Activated naive CD8-positive, alpha-beta T cell treated with anti-CD3 and anti-CD28 coated beads, Interleukin-2, amount 50 U/mL, for 16 hours (primary cell): ENCODE measurements around the gene SAXO2.
"Not testable (repeated sequence)": the region's sequence is repeated elsewhere in the genome, so short reads cannot be mapped to it uniquely, and the experiment has no call there.

Experiments used
- DNase-seq: peaks from one replicate; pipeline ENCODE4 v3.0.0-alpha.2; 2020; ENCODE audit warnings: low read depth, low spot score

SAXO2 gene

DNA sequence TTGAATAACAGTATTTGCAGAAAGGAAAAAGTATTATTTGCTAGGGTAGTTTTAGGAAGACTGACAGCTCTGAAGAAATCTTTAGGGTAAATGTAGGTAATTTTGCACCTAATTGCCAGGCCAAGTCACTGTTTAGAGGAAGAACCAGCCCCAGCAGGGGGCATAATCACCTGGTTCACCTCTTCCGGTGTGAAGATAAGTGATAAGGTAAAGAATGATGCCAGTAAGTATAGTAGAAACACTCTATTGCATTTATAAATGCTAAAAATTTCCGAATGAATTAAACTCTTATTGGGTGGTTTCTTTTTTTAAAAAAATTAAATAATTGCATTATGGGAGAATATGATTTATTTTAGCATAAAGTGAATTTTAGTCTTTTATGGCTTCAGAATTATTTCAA, 21.8 kb downstream of the SAXO2 start:
- not testable (repeated sequence) for DNase-seq

DNA sequence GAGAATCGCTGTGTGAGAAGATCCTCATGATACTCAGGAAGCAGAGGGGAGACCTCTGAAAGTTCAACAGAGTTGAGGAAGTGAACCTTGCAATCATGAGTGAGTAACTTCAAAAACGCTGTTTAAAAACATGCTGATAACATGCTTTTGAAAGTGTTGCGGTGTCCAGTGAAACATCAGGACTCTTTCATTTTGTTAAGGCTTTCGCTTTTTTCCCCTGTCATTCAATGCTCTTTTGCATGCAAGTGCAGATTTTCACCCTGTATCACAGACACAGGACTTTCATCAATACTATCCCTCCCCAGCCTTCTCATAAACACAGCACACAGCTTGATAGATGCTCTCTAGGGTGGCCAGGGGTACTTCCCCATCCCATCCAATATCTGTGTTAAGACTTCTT, 23.9 kb downstream of the SAXO2 start:
- DNase-seq: not testable (repeated sequence)

- DNase-seq: not testable (repeated sequence)
These were observed 25.6 kb downstream of the SAXO2 start for GRCh38 chr15:82288202-82288601.

GRCh38 chr15:82292271-82292670, 29.7 kb downstream of the SAXO2 start:
- DNase-seq: no peak

- no peak for DNase-seq
These were observed 31.6 kb downstream of the SAXO2 start for GRCh38 chr15:82294061-82294690.

DNA sequence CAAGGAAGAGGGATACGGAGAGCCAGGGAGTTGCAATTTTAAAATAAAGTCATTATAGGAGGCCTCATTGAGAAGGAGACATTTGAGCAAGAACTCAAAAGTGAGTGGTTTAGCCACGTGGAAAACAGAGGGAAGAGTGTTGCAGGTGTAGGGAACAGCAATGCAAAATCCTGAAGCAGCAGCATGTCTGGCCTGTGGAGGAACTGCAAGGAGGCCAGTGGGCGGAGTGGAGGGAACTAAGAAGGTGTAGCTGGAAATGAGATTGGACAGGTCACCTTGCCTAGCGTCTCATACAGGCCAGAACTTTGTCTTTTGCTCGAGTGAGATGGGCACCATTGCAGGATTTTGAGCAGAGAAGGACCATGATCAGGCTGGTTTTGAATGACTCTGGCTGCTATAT, 34.9 kb downstream of the SAXO2 start:
- no peak for DNase-seq

GRCh38 chr15:82298032-82298431, 35.4 kb downstream of the SAXO2 start:
- DNase-seq: no peak

DNA sequence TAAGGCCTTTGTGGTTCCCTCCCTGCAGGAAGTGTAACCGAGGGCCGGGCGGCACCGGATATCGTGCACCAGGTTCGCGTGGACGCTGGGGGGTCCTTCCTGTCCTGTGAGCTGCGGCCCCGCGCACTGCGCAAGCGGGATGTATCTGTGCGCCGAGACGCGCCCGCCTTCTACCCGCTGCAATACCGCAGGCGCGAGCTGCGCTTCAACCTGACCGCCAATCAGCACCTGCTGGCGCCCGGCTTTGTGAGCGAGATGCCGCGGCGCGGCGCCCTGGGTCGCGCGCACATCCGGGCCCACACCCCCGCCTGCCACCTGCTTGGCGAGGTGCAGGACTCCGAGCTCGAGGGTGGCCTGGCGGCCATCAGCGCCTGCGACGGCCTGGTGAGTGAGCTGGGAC, 35.9 kb downstream of the SAXO2 start:
- peak; percentile 14 for DNase-seq

DNA sequence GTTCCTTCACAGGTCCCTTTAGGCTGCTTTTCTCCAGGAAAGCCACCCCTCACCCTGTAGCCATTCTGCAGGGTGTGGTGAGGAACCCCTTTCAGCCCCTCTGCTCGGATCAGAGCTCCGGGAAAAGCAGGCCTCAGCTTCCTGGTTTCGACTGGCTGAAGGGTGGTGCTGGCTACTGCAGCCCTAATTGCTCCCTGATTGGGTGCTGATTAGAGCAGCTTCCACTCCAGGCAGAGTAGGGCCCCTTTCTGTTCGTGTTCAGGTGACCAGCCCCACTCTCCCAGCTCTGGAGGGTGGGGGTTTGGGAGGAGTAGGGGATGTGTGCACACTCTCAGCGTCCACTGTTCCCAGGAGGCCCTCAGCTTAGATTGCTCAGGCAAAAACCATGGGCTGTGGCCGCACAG, 36.9 kb downstream of the SAXO2 start:
- not testable (repeated sequence) for DNase-seq

DNA sequence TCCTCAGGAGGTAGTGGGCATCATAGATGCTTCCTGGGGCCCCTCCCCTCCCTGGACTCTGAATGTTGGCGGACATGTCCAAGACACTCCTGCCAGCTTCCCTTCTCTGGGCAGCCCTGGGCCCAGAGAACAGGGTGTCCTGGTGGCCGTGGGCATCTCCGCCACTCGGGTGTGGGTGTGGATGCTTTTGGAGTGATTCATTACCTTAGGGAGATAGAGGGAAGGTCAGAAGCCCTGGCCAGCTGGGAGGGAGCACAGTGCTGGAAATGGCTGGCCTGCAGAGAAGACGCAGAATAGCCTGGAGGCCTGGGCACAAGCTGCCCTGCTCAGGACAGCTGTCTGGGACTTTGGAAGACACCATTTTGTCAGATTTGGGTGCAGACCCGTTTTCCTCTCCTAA, 37.7 kb downstream of the SAXO2 start:
- DNase-seq: not testable (repeated sequence)

DNA sequence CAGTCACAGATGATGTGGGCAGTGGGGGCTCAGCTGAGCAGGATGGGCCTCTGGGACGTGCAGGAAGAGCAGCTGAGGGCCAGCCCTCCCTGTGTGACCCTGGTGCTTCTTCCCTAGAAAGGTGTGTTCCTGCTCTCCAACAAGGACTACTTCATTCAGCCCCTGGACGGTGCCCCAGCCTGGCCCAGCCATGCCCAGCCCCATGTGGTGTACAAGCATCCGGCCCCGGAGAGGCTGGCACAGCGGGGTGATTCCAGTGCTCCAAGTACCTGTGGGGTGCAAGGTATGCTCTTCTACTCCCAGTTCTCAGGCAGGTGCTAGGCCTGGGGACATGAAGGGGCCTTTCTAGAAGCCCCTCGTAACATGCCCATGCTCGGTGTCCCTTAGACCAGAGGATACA, 38.3 kb downstream of the SAXO2 start:
- no peak for DNase-seq

GRCh38 chr15:82301296-82302016, 38.8 kb downstream of the SAXO2 start:
- no peak for DNase-seq

GRCh38 chr15:82303956-82304777, 41.5 kb downstream of the SAXO2 start:
- no peak for DNase-seq

GRCh38 chr15:82304778-82305090, 42.1 kb downstream of the SAXO2 start:
- no peak for DNase-seq

DNA sequence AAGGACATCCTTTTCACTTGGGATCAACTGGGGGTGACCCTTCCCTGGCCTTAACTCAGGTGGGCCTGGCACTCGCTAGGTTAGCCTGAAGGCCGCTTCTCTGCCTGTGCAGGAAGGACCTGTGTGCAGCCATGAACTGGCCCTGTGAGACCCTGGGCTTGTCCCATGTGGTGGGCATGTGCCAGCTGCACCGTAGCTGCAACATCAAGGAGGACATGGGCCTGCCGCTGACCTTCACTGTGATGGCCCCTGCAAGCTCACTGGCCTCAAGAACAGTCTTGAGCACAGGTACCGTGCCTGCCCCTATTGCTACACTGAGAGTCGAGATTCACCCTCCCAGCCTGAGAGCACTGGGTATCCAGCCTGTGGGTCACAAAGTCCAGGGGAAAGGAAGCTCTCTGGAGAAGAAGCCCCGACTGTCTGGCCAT, 43.0 kb downstream of the SAXO2 start:
- DNase-seq: no peak

DNA sequence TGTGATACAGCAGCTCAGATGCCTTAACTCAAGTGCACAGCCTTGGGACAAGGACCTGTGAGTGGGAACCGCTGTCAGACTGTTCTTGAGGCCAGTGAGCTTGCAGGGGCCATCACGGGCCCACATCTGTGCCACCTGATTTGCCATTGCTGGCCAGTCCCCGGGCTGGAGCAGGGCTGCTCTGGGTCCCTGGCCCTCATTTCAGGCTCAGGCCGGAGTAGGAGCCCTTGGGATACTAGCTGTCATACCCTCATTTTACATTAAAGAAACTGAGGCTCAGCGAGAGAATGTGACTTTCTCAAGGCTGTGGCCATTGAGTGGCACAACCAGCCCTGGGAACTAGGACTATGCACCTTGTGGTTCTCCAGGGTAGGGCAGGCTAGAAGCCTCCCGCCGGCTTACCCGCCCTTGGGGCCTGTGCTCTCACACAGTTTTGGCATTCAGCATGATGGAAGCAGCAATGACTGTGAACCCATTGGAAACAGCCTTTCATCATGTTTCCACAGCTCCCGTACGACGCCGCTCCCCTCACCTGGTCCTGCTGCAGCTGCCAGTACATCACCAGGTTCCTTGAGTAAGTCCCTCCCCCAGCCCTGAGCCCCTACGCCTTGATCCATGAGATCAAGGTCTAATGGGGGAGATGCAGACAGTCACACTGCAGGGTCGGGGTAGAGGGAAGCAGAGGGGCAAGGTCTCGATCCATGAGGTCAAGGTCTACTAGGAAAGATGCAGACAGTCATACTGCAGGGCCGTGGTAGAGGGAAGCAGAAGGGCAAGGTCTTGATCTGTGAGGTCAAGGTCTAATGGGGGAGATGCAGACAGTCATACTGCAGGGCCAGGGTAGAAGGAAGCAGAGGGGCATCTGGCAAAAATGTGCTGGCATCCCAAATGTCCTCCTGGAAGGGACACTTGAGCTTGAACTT, 44.4 kb downstream of the SAXO2 start:
- DNase-seq: no peak

GRCh38 chr15:82307714-82308081, 45.1 kb downstream of the SAXO2 start:
- DNase-seq: no peak

DNA sequence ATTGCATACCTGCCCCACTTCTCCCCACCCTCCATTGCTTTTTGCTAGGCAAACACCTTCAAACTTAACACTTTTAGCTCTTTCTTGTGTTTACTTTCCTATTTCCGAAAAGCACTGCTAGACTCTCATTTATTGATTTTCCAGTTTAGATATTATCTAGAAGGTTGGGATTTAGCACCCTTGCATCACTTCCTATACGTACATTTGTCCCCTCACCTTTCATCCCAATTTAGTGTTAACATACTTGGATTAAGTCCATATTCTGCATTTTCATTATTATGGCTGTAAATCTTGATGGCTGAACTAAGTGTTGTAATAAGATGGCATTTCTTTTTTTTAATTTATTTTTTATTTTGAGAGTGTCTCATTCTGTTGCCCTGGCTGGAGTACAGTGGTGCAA, 47.2 kb downstream of the SAXO2 start:
- no peak for DNase-seq

DNA sequence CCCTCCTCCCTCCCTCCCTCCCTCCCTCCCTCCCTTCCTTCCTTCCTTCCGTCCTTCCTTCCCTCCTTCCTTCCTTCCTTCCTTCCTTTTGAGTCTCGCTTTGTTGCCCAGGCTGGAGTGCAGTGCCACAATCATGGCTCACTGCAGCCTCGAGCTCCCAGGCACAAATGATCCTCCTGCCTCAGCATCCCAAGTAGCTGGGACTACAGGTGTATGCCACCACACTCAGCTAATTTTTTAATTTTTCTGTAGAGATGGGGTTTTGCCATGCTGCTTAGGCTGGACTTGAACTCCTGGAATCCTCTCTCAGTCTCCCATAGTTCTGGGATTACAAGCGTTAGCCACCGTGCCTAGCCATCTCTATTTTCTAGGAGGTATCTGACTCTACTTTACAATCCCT, 48.7 kb downstream of the SAXO2 start:
- not testable (repeated sequence) for DNase-seq

DNA sequence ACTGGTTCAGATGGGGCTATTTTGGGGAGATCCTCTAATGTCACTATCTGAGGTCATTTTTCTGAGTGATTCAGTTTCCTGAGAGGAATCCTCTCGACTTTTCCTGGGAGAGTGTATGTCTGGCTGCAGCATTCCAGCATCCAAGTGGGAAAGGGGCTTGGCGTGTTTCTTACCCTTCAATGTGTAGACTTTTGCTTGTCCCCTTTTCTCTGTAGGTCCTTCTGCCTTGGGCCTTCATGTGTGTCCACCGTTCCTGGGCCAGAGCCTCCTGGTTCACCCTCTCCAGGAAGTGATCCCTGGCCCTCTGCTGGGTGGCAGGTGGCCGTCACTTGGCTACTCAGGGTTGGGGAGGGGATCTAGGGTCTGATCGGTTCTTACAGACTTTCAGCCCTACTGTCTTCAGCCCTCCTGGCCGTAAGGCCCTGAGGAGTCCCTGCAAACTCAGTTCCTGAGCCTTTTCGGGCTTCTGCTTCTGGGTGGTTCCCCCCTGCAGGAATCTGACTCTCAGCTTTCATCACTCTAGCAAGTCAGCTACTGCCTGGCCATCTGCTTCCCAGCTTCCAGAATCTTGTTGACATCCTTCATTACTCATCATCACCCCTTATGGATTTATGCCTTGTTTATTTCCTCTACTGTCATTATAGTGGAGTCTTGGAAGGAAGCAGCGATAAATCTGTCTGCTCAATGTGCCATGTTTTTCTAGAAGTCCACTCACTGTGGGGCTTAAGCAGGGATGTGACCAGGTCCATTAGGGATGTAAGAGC, 50.1 kb downstream of the SAXO2 start:
- DNase-seq: no peak

DNA sequence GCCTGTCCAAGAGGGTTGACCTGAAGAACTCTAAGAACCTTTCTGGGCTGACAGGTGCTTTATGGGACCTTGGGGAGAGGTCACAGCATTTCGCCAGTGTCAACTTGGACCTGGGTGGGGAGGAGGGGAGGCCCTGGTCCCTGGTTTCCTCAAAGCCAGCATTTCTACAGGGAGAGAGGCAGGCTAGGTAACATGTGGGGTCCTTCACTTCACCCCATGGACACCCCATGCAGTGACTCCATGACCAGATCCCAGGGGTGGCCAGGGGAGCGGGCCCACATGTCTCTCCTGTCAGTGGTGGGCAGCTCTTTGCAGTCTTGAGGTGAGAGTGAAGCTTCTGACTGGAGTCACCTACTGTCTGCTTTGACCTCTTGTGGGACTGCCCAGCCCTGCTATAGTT, 50.8 kb downstream of the SAXO2 start:
- DNase-seq: no peak
